ENCODE data around the gene ELMO3. TPM values are rescaled to one million over a fixed set of nuclear protein-coding genes. Genes with fewer than 3 reads are reported as not detected.

ELMO3 gene
- total and polyA plus RNA-seq, 2 of the 13 experiments (the other 11 are each of a cell fraction or from before 2014, with no cell fraction given), result 2.6 to 4.0 TPM

- peak; percentile 76; the same call in 1 of the 2 replicates for TF ChIP-seq ZNF543 (CRISPR knock-in tag; IDR thresholded peaks at IDR 0.05)
- TF ChIP-seq ZNF20 (CRISPR knock-in tag; IDR thresholded peaks at IDR 0.05), result no peak
- no peak; the same call in 1 of the 2 replicates for TF ChIP-seq ZBTB39 (CRISPR knock-in tag; IDR thresholded peaks at IDR 0.05)
- peak; percentile 97 for TF ChIP-seq ZNF687 (CRISPR knock-in tag; IDR thresholded peaks at IDR 0.05)
- TF ChIP-seq PITX1 (CRISPR knock-in tag; IDR thresholded peaks at IDR 0.05), result no peak
- TF ChIP-seq ESRRA (CRISPR knock-in tag; IDR thresholded peaks at IDR 0.05; ENCODE audit: low read depth), result 0 out of 2 replicates have a peak, but pooled peaks have one; percentile 56
- TF ChIP-seq MAFF (IDR thresholded peaks at IDR 0.05; ENCODE audit: low read depth, low read length), result no peak
- TF ChIP-seq ZSCAN9 (CRISPR knock-in tag; IDR thresholded peaks at IDR 0.05; ENCODE audit: borderline replicate concordance), result peak; percentile 76; the same call in 1 of the 2 replicates
- 0 out of 2 replicates have a peak, but pooled peaks have one; percentile 41 for TF ChIP-seq GZF1 (CRISPR knock-in tag; IDR thresholded peaks at IDR 0.05)
- TF ChIP-seq REST (IDR thresholded peaks at IDR 0.05; ENCODE audit: borderline replicate concordance in 1 of 2, low read depth in 1 of 2, low read length in 2 of 2), result peak in 1 of 2 experiments; percentile 64; a peak in 1 of 4 replicates
- TF ChIP-seq ZNF207 (IDR thresholded peaks at IDR 0.05; ENCODE audit: borderline replicate concordance), result no peak
- TF ChIP-seq MEIS2 (CRISPR knock-in tag; IDR thresholded peaks at IDR 0.05), result no peak
- peak; percentile 79 for TF ChIP-seq SALL1 (CRISPR knock-in tag; IDR thresholded peaks at IDR 0.05)
- TF ChIP-seq SATB2 (CRISPR knock-in tag; IDR thresholded peaks at IDR 0.05), result no peak
- TF ChIP-seq ZNF264 (CRISPR knock-in tag; IDR thresholded peaks at IDR 0.05), result peak; percentile 15; the same call in 1 of the 2 replicates
- TF ChIP-seq FOXP4 (CRISPR knock-in tag; IDR thresholded peaks at IDR 0.05), result peak; percentile 44; the same call in 1 of the 2 replicates
- peak; percentile 87 for TF ChIP-seq PHF8 (CRISPR knock-in tag; IDR thresholded peaks at IDR 0.05)
These were observed 15.1 kb upstream of the ELMO3 start, which contains the start of gene MATCAP1 (continued) for GRCh38 chr16:67183627-67184452.

Data from HepG2 (cell line).